Measurements from ENCODE around the gene MGLL.

DNA sequence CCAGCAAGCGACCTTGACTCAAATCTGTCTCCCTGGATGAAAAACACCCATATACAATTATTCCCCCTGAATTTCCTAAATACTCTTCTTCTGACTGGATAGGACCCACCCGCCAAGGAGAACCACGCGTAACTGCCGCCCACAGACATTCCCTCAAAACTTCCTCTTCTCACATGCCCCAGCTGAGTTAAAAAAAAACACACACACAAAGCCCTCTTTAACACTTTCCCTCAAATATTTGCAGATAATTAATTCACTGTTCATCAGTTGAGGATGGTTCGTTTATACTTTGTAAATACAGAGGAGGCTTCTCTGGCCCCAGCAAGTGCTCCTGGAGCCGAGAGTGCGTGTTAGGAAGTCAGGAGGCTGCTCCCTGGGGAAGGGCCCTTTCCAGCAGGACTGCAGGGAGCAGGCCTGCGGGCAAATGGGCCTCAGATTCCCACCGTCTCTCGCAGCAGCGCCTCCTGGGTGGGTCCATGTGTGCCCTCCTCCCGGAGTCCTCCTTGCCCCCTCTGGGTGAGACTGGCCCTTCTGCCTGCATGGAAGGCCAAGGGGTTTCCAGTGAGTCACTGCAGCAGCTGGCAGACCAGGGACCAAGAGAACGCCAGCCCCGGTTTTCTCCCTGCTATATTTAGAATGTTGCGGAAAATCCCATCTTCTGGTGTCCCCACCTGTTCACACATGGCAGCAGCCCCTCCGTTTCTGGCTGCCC, 46.8 kb downstream of the MGLL start:
- TF ChIP-seq, protein P1, sequence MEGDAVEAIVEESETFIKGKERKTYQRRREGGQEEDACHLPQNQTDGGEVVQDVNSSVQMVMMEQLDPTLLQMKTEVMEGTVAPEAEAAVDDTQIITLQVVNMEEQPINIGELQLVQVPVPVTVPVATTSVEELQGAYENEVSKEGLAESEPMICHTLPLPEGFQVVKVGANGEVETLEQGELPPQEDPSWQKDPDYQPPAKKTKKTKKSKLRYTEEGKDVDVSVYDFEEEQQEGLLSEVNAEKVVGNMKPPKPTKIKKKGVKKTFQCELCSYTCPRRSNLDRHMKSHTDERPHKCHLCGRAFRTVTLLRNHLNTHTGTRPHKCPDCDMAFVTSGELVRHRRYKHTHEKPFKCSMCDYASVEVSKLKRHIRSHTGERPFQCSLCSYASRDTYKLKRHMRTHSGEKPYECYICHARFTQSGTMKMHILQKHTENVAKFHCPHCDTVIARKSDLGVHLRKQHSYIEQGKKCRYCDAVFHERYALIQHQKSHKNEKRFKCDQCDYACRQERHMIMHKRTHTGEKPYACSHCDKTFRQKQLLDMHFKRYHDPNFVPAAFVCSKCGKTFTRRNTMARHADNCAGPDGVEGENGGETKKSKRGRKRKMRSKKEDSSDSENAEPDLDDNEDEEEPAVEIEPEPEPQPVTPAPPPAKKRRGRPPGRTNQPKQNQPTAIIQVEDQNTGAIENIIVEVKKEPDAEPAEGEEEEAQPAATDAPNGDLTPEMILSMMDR (conservative IDR thresholded peaks at IDR 0.05), result no peak
- no peak for TF ChIP-seq ZFX (IDR thresholded peaks at IDR 0.05)

Data from C4-2B (cell line).